ENCODE measurements around the gene TOR4A. TPM values are rescaled to one million over a fixed set of nuclear protein-coding genes. Genes with fewer than 3 reads are reported as not detected.
A peak's percentile ranks its signal among the peaks of the same experiment; 100 is the strongest.

Gene TOR4A
- total and polyA plus RNA-seq, 2 donors from 2014 or later: 4.9 to 23.8 TPM

DNA sequence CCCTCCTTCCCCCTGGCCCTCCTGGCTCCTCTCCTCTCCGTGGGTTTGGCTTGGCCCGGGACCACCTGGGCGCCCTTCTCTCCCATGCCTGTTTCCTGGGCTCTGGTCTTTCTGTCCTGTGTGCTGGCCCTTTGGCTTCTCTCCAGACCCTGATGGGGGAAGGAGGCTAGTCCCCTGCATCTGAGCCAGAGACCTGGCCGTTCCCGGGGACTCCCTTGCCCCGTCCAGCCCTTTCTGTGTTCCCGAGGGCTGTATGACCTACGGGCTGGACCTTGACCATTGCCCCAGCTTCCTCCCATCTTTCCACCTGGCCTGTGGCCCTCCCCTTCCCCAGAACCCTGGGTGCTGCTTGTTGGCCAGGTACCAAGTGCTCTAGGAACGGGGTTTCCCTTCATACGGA, 14.0 kb upstream of the TOR4A start:
- no peak overlapping the region for H3K9ac ChIP-seq (ENCODE audit: low read length in 3 of 3)
- intact Hi-C loops (cut with DNase I): no loop called here
- H3K27ac ChIP-seq (ENCODE audit: low read depth in 2 of 2, low read length in 2 of 2): no peak overlapping the region
- no peaks in the 10 kb centered on the region for H3K27me3 ChIP-seq (ENCODE audit: control insufficient read depth, insufficient read depth, low read length)
- no peaks in the 10 kb centered on the region for H3K9me3 ChIP-seq (ENCODE audit: control insufficient read depth in 2 of 3, insufficient read depth in 1 of 3, low read length in 3 of 3)
- H3K4me1 ChIP-seq (ENCODE audit: control insufficient read depth in 2 of 3, insufficient read depth in 2 of 3, low read depth in 1 of 3, low read length in 3 of 3): peaks cover 0 to 5% (median under 1%) of the 10 kb centered on the region in 3 donors
- H3K36me3 ChIP-seq (ENCODE audit: control insufficient read depth in 2 of 3, insufficient read depth in 3 of 3, low read length in 3 of 3): peaks cover 2 to 12% (median 4%) of the 10 kb centered on the region in 3 donors
- TF ChIP-seq, protein P1, sequence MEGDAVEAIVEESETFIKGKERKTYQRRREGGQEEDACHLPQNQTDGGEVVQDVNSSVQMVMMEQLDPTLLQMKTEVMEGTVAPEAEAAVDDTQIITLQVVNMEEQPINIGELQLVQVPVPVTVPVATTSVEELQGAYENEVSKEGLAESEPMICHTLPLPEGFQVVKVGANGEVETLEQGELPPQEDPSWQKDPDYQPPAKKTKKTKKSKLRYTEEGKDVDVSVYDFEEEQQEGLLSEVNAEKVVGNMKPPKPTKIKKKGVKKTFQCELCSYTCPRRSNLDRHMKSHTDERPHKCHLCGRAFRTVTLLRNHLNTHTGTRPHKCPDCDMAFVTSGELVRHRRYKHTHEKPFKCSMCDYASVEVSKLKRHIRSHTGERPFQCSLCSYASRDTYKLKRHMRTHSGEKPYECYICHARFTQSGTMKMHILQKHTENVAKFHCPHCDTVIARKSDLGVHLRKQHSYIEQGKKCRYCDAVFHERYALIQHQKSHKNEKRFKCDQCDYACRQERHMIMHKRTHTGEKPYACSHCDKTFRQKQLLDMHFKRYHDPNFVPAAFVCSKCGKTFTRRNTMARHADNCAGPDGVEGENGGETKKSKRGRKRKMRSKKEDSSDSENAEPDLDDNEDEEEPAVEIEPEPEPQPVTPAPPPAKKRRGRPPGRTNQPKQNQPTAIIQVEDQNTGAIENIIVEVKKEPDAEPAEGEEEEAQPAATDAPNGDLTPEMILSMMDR (IDR thresholded peaks at IDR 0.05; ENCODE audit: borderline replicate concordance, extremely low read depth, insufficient read depth): no peak
- DNase-seq: peak in 1 of 5 donors; percentile 66
- H3K4me3 ChIP-seq (ENCODE audit: low read length in 3 of 3): no peak overlapping the region
- no peak for FAIRE-seq

DNA sequence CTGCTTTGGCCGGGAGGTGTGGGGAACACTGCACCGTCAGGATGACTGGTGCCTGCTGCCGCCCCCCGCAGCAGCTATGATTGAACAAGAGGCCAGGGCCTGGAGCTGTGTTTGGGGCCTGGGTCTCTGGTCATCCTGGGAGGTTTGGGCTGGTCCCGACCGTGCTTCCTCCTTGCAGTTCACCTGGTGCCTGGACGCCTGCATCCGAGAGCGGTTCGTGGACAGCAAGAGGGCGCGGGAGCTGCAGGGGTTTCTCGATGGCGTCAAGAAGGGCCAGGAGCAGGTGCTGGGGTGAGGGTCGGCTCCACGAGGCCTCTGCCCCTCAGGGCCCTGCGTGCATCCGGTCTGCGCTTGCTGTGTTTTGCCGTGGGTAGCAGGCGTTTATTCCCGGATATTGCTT, 13.5 kb upstream of the TOR4A start:
- H3K4me3 ChIP-seq (ENCODE audit: low read length in 3 of 3): no peak overlapping the region
- peaks cover 2 to 10% (median 4%) of the 10 kb centered on the region in 3 donors for H3K36me3 ChIP-seq (ENCODE audit: control insufficient read depth in 2 of 3, insufficient read depth in 3 of 3, low read length in 3 of 3)
- peaks cover 0 to 10% (median 6%) of the 10 kb centered on the region in 3 donors for H3K4me1 ChIP-seq (ENCODE audit: control insufficient read depth in 2 of 3, insufficient read depth in 2 of 3, low read depth in 1 of 3, low read length in 3 of 3)

DNA sequence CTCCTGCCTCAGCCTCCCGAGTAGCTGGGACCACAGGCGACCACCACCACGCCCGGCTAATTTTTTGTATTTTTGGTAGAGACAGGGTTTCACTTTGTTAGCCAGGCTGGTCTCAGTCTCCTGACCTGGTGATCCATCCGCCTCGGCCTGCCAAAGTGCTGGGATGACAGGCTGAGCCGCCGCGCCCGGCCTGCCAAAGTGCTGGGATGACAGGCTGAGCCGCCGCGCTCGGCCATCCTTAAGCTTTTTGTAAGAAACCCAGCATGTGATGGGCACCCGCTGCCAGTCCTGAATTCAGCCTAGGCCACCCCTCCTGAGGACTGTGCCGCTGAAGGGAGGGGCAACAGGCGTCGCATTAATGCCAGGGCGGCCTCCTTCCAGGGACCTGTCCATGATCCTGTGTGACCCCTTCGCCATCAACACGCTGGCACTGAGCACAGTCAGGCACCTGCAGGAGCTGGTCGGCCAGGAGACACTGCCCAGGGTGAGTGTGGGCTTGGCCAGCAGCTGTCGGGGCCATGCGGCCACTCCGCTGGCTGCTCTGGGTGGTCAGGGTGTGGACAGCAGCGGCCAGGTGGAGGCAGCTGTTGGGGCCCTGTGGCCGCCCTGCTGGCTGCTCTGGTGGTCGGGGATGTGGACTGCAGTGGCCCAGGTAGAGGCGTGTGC, 11.9 kb upstream of the TOR4A start:
- DNase-seq (peak in 1 of 5 donors; percentile 68), FAIRE-seq (no peak)
- no peak overlapping the region for H3K27ac ChIP-seq (ENCODE audit: low read depth in 2 of 2, low read length in 2 of 2)
- H3K36me3 ChIP-seq (ENCODE audit: control insufficient read depth in 2 of 3, insufficient read depth in 3 of 3, low read length in 3 of 3): peaks cover 2 to 7% (median 4%) of the 10 kb centered on the region in 3 donors
- intact Hi-C loops (cut with DNase I): no loop called here
- peaks cover 0 to 18% (median 13%) of the 10 kb centered on the region in 3 donors for H3K4me1 ChIP-seq (ENCODE audit: control insufficient read depth in 2 of 3, insufficient read depth in 2 of 3, low read depth in 1 of 3, low read length in 3 of 3)
- TF ChIP-seq, protein P1 (IDR thresholded peaks at IDR 0.05; ENCODE audit: borderline replicate concordance, extremely low read depth, insufficient read depth): no peak
- H3K9me3 ChIP-seq (ENCODE audit: control insufficient read depth in 2 of 3, insufficient read depth in 1 of 3, low read length in 3 of 3): no peaks in the 10 kb centered on the region
- no peak overlapping the region for H3K4me3 ChIP-seq (ENCODE audit: low read length in 3 of 3)
- H3K27me3 ChIP-seq (ENCODE audit: control insufficient read depth, insufficient read depth, low read length): no peaks in the 10 kb centered on the region
- no peak overlapping the region for H3K9ac ChIP-seq (ENCODE audit: low read length in 3 of 3)

More for the DNA sequence above, 13.5 kb upstream of the TOR4A start:
- Histone ChIP-seq H3K27ac (ENCODE audit: low read depth in 2 of 2, low read length in 2 of 2) (no peak overlapping the region), H3K9ac (ENCODE audit: low read length in 3 of 3) (no peak overlapping the region), H3K9me3 (ENCODE audit: control insufficient read depth in 2 of 3, insufficient read depth in 1 of 3, low read length in 3 of 3) (no peaks in the 10 kb centered on the region), H3K27me3 (ENCODE audit: control insufficient read depth, insufficient read depth, low read length) (no peaks in the 10 kb centered on the region)
- intact Hi-C loops (cut with DNase I): no loop called here
- DNase-seq: peak in 1 of 5 donors; percentile 56
- TF ChIP-seq, protein P1 (IDR thresholded peaks at IDR 0.05; ENCODE audit: borderline replicate concordance, extremely low read depth, insufficient read depth): no peak
- FAIRE-seq: no peak
